GM19351 (cell line): ENCODE results near the gene EIF3C.
"Not testable (repeated sequence)": the region's sequence is repeated elsewhere in the genome, so short reads cannot be mapped to it uniquely, and the experiment has no call there.

Experiments
- ATAC-seq: cut with Tn5 transposase; IDR thresholded peaks from one replicate; pipeline ENCODE4 v1.9.1; 2021; ENCODE audit warnings: mild to moderate bottlenecking, moderate library complexity; ENCODE audit not compliant: unreplicated experiment

Gene EIF3C, protein sequence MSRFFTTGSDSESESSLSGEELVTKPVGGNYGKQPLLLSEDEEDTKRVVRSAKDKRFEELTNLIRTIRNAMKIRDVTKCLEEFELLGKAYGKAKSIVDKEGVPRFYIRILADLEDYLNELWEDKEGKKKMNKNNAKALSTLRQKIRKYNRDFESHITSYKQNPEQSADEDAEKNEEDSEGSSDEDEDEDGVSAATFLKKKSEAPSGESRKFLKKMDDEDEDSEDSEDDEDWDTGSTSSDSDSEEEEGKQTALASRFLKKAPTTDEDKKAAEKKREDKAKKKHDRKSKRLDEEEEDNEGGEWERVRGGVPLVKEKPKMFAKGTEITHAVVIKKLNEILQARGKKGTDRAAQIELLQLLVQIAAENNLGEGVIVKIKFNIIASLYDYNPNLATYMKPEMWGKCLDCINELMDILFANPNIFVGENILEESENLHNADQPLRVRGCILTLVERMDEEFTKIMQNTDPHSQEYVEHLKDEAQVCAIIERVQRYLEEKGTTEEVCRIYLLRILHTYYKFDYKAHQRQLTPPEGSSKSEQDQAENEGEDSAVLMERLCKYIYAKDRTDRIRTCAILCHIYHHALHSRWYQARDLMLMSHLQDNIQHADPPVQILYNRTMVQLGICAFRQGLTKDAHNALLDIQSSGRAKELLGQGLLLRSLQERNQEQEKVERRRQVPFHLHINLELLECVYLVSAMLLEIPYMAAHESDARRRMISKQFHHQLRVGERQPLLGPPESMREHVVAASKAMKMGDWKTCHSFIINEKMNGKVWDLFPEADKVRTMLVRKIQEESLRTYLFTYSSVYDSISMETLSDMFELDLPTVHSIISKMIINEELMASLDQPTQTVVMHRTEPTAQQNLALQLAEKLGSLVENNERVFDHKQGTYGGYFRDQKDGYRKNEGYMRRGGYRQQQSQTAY

DNA sequence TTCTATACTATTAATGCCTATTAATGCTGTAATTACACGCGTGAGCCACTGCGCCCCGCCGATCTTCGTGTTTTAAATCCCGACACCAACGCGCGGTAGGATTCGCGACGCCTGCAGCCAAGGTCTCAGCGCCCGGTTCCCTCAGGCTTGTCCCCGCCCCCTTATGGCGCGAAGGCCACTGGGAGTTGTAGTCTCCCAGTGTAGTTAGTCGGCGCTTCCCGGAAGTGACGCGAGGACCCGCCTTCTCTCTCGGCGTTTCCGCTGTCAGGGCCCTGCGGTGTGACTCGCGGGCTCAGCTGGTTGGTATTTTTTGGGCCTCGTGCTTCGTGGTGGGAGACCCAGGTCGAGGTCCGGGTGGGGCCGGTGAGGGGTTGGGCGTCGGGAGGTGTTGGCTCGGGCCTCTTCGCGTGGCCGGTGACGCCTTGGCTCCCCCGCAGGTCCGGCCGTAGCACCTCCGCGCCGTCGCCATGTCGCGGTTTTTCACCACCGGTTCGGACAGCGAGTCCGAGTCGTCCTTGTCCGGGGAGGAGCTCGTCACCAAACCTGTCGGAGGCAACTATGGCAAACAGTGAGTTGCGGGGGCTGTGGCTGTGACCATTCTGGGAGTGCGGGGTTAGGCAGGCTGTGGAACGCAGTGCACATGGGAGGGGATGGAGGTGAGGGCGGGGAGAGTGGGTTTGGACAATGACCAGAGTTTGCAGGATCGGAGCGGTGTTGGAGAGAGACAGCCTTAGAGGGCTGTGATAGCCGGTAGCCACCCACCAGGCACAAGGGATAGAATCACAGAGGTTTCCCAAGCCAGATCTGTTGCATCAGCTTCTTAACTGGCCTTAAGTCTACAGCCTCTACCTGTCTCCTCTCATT is at the start of gene EIF3C:
Gene EIF3C, plus strand, starts transcription at position 245 of the 864 bp plus-strand sequence. Its CDS starts 223 bp downstream, at position 468.
- peak; percentile 98 for ATAC-seq

DNA sequence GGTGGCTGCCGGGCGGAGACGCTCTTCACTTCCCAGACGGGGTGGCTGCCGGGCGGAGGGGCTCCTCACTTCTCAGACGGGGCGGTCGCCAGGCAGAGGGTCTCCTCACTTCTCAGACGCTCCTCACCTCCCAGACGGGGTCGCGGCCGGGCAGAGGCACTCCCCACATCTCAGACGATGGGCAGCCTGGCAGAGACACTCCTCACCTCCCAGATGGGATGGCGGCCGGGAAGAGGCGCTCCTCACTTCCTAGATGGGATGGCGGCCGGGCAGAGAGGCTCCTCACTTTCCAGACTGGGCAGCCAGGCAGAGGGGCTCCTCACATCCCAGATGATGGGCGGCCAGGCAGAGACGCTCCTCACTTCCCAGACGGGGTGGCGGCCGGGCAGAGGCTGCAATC is 45.0 kb upstream of the EIF3C start:
- not testable (repeated sequence) for ATAC-seq

DNA sequence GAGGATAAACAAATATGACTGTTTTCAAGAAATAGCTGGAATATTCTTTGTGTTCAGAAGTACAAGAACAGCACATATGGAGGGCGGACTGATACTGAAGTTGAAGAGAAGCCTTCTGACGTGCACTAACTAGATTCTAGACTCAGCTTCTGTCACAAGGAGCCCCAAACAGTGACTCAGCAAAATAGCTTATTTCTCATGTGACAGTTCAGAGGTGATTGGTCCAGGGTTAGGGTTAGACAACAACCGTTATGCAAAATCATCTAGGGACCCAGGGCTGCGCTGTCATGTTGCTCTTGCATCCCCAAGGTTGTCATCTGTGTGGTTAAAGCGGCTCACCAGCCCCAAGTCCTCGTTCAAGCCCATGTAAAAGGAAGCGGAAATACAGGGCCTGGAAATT is 43.8 kb upstream of the EIF3C start:
- not testable (repeated sequence) for ATAC-seq

DNA sequence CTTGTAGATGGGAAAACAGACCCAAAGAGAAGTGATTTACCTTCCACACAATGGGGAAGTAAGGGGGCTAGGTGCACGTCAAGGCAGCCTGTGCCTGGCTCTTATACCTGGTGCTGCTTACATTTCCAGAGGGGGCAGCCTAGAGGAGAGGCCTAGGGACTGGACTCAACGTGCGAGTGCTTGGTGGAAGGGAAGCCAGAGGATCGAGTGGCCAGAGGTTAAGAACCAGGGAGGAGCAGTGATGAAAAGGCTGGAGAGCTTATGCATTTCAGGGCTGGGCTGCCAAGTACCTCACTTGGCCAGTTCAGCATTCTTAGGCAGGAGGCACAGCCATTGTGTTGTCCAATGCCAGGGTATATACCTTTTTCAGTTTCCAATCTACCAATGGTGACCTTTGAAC is 43.1 kb upstream of the EIF3C start:
- not testable (repeated sequence) for ATAC-seq

DNA sequence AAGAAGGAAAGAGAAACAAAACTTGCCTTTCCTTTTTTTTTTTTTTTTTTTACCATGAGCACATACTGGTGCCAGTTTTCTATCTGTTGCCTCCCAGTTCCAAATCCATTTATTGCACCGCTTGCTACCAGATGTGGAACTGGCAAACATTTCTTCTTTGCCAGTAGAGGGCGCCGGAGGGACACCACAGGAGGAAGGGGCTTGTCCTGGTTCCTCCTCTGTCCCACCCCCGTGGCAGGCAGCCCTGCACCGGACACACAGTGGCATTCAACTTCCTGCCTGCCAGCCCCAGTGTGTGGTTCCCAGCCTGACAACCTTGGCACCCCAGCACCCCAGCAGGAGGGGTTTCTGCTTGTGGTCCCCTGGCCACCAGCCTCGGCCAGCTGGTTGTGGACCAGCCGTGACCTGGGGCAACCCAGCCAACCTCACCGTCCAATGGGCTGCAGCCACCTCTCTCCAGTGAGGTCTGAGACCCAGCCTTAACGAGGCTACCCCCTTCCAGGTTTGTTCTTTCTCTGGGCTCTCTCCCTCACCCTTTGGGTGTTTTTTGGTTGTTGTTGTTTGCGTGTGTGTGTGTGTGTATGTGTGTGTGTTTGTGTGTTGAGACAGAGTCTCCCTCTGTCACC is 22.8 kb upstream of the EIF3C start:
- ATAC-seq, result peak; percentile 61

DNA sequence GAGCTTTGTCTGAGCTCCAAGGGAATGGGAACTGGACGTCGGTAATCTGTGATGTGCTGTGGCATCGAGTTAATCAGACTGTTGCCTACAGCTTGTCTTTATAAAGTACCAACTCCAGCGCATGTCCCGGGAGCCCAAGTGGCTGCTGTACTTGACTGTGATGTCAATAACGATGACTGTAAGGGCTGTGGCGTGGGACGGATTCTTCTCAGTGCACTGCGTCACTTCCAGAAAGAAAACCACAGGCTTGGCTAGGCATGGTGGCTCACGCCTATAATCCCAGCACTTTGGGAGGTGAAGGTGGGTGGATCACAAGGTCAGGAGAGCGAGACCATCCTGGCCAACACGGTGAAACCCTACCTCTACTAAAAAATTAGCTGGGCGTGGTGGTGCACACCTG is 21.8 kb upstream of the EIF3C start:
- ATAC-seq, result not testable (repeated sequence)

DNA sequence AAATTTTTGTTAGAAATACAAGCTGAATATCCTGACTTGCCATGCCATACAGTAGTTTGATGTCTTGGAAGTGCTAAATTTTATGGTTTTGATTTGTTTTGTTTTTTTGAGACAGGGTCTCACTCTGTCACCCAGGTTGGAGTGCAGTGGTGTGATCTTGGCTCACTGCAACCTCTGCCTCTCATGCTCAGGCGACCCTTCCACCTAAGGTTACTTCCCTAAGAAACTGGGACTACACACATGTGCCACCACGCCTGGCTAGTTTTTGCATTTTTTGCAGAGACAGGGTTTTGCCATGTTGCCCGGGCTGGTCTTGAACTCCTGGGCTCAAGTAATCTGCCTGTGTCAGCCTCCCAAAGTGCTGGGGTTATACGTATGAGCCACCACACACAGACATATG is 19.5 kb upstream of the EIF3C start:
- not testable (repeated sequence) for ATAC-seq

DNA sequence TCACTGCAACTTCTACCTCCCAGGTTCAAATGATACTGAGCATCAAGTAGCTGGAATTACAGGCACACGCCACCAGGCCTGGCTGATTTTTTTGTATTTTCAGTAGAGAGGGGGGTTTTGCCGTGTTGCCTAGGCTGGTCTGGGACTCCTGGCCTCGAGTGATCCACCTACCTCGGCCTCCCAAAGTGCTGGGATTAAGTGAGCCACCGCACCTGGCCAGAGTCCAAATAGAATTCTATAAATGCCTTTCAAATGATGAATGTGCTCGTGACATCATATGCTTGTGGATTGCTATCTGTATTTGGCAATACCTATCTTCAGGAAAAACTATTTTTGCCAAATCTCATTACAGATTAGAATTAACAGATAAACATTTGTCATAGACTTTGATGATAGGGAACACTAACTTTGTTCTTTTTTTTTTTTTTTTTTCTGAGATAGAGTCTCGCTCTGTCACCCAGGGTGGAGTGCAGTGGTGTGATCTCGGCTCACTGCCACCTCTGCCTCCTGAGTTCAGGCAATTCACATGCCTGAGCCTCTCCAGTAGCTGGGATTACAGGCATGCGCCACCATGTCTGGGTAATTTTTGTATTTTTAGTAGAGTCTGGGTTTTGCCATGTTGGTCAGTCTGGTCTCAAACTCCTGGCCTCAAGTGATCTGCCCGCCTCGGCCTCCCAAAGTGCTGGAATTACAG is 17.9 kb upstream of the EIF3C start:
- ATAC-seq, result not testable (repeated sequence)

DNA sequence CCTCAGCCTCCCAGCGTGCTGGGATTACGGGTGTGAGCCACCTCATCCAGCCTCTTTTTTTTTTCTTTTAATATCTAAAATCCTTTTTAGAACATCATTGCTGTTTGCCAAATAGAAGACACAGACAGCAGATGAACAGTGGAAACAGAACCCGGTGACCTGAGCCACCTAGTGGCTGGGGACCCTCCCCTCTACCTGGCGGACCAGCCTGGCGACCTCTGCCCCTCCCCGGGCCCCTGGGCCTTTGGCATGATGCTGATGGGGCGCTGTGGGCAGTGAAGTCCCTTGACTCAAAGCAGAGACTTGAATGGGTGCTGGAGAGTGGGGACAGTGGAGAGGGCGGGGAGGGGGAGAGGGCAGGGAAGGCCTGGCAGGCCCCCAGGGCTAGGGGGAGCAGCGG is 11.5 kb upstream of the EIF3C start:
- not testable (repeated sequence) for ATAC-seq

DNA sequence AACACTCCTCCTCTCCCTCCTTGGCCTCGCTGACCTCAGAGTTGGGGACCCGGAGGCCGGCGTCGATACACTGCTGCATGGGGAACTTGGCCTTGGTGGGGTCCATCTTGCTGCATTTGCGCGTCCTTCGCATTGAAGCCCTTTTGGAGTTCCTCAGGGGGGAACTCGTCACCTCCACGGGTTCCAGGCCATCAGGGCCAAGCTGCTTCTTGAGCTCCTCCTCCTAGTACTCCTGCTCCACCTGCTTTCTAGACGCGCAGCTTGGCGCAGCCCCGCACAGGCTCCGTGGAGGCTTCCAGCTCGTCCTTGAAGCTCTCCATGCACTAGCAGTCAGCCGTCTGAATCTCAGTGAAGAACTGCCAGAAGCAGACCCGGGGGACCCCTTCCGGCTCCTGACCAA is 10.9 kb upstream of the EIF3C start:
- not testable (repeated sequence) for ATAC-seq

DNA sequence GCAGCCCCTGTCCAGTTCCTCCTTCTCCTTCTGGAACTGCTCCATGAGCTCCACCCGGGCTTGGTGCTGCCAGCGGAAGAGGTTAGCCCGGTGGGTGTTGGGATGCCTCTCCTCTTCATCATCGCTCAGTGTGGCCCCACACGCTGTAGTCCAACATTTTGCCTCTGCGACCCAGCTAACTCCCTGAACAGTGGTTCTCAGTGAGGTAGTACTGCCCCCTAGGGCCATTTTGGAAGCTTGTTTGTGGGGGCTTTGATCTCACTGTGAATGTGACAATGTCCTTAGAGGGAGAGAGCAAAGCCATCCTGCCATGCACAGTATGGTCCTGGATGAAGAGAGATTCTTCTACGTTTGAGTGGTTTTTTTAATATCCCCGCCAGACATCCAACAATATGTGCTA is 9.9 kb upstream of the EIF3C start:
- not testable (repeated sequence) for ATAC-seq

DNA sequence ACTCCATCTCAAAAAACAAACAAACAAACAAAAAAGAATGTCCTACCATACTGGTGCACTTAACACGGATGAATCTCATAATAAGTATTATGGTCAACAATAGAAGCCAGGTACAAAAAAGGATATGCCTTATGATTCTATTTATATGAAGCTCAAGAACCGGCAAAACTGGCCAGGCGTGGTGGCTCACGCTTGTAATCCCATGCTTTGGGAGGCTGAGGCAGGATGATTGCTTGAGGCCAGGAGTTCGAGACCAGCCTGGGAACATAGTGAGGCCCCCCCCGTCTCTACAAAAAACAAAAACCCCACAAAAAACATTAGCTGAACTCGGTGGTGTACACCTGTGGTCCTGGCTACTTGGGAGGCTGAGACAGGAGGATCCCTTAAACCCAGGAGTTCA is 7.0 kb upstream of the EIF3C start:
- not testable (repeated sequence) for ATAC-seq

DNA sequence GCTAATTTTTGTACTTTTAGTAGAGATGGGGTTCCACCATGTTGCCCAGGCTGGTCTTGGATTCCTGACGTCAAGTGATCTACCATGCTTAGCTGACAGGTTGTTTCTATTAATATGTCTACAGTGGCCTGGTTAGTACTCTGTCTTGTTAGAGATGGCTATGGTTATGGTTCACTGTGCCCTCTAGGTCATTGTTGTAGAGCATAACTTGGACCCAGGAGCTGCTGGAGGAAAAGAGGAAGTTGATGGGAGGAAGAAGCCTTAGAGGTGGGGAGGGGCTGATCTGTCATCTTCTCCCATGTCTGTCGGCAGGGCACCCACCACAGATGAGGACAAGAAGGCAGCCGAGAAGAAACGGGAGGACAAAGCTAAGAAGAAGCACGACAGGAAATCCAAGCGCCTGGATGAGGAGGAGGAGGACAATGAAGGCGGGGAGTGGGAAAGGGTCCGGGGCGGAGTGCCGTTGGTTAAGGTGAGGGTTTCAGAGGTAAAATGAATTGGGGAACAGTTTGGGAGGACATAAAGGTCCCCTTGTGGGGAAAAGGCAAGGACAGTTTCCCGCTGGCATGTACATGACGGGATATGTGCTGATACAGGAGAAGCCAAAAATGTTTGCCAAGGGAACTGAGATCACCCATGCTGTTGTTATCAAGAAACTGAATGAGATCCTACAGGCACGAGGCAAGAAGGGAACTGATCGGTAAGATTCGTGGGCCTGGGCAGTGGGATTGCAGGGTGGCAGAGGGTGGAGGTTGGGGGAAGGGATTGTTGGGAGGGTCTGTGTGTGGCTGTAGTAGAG is 11.8 kb downstream of the EIF3C start:
- not testable (repeated sequence) for ATAC-seq

DNA sequence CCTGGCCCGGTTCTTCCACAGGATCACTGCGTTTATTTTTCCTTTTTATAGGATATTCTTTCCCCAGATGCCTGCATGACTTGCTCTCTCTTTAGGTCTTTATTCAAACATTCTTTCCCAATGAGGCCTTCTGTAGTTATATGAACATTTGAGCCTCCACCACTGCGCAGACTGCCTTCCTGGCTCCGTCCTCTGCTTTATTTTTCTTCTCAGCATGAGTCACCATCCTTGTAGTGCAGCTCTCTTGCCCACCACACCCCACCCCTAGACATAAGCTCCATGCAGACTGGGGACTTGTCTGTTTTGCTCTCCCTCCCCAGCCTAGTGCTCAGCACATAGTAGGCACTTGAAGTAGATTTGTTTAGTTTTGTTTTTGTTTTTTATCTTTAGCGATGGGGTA is 20.0 kb downstream of the EIF3C start:
- not testable (repeated sequence) for ATAC-seq

DNA sequence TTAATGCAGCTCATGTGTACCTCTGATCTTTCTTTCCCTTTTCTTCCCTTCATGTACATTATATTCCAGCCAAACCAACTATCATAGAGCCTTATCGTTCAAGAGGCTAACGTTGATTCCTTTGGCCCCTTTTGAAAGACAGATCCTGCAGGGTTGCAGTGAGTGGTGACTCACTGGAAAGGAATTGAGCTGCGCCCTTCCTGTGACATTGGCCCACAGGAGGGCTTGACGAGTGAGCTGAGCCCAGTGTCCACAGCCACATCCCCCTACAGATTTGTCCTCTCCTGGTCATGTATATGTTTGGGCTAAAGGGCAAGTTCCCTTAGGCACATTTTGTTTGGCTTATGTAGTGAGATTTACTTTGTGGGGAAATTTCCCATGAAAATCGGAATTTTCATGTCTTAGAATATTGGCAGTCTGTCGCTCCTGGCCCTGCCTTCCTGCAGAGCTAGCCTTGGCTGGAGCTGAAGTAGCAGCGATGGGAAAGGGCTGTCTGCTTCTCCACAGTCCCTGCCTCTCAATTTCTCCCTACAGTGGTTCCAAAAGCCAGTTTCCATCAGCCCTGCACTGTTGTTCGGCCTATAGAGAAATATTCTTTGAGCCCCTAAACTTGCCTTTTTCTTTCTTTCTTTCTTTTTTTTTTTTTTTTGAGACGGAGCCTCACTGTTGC is 21.3 kb downstream of the EIF3C start:
- not testable (repeated sequence) for ATAC-seq

DNA sequence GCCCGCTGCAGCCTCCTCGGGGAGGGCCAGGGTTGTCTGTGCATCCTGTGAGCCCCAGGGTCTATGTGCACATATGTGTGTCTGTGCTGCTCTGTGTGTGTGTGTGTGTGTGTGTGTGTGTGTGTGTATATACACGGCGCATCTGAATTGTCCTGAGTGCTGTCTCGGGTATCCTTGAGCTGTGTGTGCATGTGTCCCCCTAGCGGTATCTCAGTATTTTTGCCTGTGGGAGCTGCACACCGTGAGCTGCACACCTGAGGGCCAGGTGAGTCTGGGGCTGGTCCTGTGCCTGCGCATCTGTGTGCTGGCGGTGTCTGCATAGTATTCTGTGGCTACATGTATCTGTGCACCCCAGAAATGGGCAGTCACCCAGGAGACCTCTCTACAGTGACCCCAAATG is 28.5 kb downstream of the EIF3C start:
- ATAC-seq, result not testable (repeated sequence)

DNA sequence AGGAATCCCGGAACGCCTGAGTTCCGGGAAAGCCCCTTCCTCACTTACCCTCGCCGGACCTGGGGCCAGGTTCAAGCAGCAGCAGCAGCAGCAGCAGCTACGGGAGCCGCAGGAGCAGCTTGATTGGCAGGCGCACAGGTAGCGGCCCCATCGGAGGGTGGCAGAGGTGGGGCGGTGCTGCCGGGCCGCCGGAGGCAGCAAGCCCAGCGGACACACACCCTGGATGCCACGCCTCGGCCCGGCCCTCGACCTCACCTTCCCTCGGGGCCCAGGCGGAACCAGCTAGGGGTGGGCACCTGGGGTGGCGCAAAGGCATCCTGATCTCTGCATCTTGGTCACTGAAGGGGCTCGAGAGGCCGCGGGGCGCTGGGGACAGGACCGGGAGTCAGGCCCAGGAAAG is 29.4 kb downstream of the EIF3C start:
- not testable (repeated sequence) for ATAC-seq

DNA sequence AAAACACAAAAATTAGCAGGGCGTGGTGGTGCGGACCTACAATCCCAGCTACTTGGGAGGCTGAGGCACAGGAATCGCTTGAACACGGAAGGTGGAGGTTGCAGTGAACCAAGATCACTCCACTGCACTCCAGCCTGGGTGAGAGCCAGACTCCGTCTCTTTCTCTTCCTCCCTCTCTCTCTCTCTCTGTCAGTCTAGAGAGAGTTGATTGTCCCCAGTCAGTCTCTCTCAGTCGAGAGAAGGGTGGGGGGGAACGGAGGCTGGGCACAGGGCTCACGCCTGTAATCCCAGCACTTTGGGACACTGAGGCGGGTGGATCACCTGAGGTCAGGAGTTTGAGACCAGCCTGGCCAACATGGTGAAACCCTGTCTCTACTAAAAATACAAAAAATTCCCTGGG is 30.0 kb downstream of the EIF3C start:
- ATAC-seq, result not testable (repeated sequence)
